RWPE1 (cell line): ENCODE measurements around the gene MET.

Experiments
- CTCF ChIA-PET: fragments of 350-600 bp; sonication (Branson Sonifier 250); formaldehyde crosslinking; extraction: SDS; loops from one replicate; lab custom pipeline; 2021; lab: Yijun Ruan, JAX
- POLR2A ChIA-PET: fragments of 400-600 bp; formaldehyde crosslinking; extraction: SDS; loops from one replicate; lab custom pipeline; 2020; ENCODE audit warnings: antibody characterized with exemption; ENCODE audit not compliant: low non-redundant PET; lab: Yijun Ruan, JAX
- DNase-seq: peaks from one replicate; pipeline ENCODE4 v3.0.0; 2012; ENCODE audit warnings: low spot score
- H3K27ac ChIP-seq: fragments of 450-650 bp; 2 replicates; pipeline ENCODE4 v1.5.1; 2017
- CTCF ChIP-seq: fragments of 450-650 bp; conservative IDR thresholded peaks from 2 replicates; pipeline ENCODE4 v1.5.1; 2017; ENCODE audit warnings: low read depth, mild to moderate bottlenecking

Gene MET

GRCh38 chr7:116842371-116842770, 170.4 kb downstream of the MET start:
- TF ChIP-seq CTCF: no peak
- CTCF ChIA-PET: no interaction called here
- no peak overlapping the region for H3K27ac ChIP-seq
- no peak for DNase-seq
- POLR2A ChIA-PET: no interaction called here

GRCh38 chr7:116843378-116843777, 171.4 kb downstream of the MET start:
- no peak for DNase-seq
- ChIA-PET CTCF (no interaction called here), POLR2A (no interaction called here)
- H3K27ac ChIP-seq: no peak overlapping the region
- TF ChIP-seq CTCF: no peak
